ENCODE measurements around the gene UNC13B. TPM values are rescaled to one million over a fixed set of nuclear protein-coding genes. Genes with fewer than 3 reads are reported as not detected.

UNC13B gene
- total and polyA plus RNA-seq, 3 experiments from 2014 or later, result 0.54 to 3.5 (median 3.2) TPM

DNA sequence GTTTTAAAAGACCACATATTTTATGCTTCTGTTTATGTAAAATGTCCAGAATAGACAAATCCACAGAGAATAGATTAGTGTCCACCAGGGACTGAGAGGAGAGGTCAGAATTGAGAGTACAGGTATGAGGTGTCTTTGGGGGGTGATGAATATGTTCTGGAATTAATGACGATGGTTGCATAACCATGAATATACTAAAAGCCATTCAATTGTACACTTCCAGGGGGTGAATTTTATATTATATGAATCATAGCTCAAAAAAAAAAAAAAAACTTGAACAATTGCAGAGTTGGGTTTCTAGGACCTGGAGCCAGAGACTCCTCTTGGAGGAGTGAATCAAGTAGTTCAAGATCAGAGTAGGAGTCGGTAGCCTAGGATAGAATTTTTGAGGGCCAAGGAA is 270.3 kb downstream of the UNC13B start:
- DNase-seq, result no peak
- Mint-ChIP-seq H3K4me3 (no peak overlapping the region), H3K27me3 (peaks cover 24 to 33% of the 10 kb centered on the region in 2 donors), H3K36me3 (peaks cover 0 to 3% (median 0%) of the 10 kb centered on the region in 3 donors), H3K9me3 (peaks cover 6 to 13% (median 9%) of the 10 kb centered on the region in 5 donors), H3K4me1 (no peaks in the 10 kb centered on the region), H3K27ac (no peak overlapping the region)
- ChIA-PET POLR2A (interaction anchor here (0.6 kb wide), 1 partner anchor 64 kb away, joined by 3 read pairs; no protein-coding TSS in a partner anchor), CTCF (no interaction called here)
- no peaks in the 10 kb centered on the region for H3K27me3 ChIP-seq (ENCODE audit: insufficient read depth, low read length, poor library complexity, severe bottlenecking)
- no peaks in the 10 kb centered on the region for H3K36me3 ChIP-seq (ENCODE audit: insufficient read depth, low read length)
- H3K9me3 ChIP-seq (ENCODE audit: low read length), result no peaks in the 10 kb centered on the region
- no peak overlapping the region for H3K27ac ChIP-seq (ENCODE audit: low read depth, low read length)
- H3K4me3 ChIP-seq (ENCODE audit: low read length), result no peak overlapping the region
- no peaks in the 10 kb centered on the region for H3K4me1 ChIP-seq (ENCODE audit: insufficient read depth, low read length)

DNA sequence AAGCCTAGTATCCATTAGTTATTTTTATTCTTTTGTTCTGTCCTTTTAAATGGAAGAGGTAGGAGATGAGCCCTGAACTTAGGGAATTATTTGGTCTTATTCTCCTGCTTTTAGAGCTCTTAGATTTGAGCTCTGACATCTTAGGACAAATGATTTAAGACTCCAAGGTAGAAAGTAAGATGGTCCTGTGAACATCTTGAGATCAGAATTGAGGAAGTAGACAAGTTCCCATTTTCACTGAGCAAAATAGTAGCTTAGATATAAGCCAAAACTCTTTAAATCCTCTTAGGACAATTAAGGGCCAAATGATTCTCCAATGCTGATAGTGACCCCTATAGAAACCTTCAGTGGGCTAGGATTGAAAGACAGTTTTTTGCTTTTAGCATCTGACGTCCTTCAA is 275.1 kb downstream of the UNC13B start:
- peaks cover 3 to 6% of the 10 kb centered on the region in 2 donors for H3K27me3 Mint-ChIP-seq
- H3K4me1 Mint-ChIP-seq, result no peaks in the 10 kb centered on the region
- no peaks in the 10 kb centered on the region for H3K9me3 Mint-ChIP-seq
- no peak overlapping the region for H3K27ac Mint-ChIP-seq
- Histone ChIP-seq H3K27ac (ENCODE audit: low read depth, low read length) (no peak overlapping the region), H3K4me1 (ENCODE audit: insufficient read depth, low read length) (no peaks in the 10 kb centered on the region), H3K4me3 (ENCODE audit: low read length) (no peak overlapping the region), H3K9me3 (ENCODE audit: low read length) (no peaks in the 10 kb centered on the region), H3K36me3 (ENCODE audit: insufficient read depth, low read length) (no peaks in the 10 kb centered on the region), H3K27me3 (ENCODE audit: insufficient read depth, low read length, poor library complexity, severe bottlenecking) (no peaks in the 10 kb centered on the region)
- DNase-seq, result no peak
- no peaks in the 10 kb centered on the region for H3K36me3 Mint-ChIP-seq
- no peak overlapping the region for H3K4me3 Mint-ChIP-seq
- CTCF ChIA-PET, result no interaction called here
- POLR2A ChIA-PET, result no interaction called here

DNA sequence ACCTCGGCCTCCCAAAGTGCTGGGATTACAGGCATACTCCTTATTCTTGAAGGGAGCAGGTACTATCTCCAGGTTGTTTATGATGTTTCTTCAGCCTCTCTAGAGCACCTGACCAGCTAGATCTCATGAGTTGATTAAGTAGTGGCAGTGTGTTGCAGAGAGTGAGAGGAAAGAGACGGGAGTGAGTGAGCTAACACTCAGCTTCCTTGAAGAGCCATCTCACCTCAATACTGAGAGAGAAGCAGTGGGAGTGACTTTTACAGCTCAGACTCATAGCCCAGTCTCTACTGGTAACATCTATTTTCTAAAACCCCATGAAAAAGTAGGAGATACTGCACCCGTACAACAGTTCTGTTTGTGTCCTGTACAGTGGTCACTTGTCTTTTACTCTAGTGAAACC is 284.2 kb downstream of the UNC13B start:
- POLR2A ChIA-PET, result no interaction called here
- Mint-ChIP-seq H3K36me3 (no peaks in the 10 kb centered on the region), H3K4me3 (no peak overlapping the region), H3K27me3 (peaks cover 15 to 59% of the 10 kb centered on the region in 2 donors), H3K9me3 (no peaks in the 10 kb centered on the region), H3K27ac (no peak overlapping the region), H3K4me1 (no peaks in the 10 kb centered on the region)
- CTCF ChIA-PET, result no interaction called here
- Histone ChIP-seq H3K27ac (ENCODE audit: low read depth, low read length) (no peak overlapping the region), H3K27me3 (ENCODE audit: insufficient read depth, low read length, poor library complexity, severe bottlenecking) (peaks cover 7% of the 10 kb centered on the region), H3K36me3 (ENCODE audit: insufficient read depth, low read length) (no peaks in the 10 kb centered on the region), H3K4me3 (ENCODE audit: low read length) (no peak overlapping the region), H3K9me3 (ENCODE audit: low read length) (no peaks in the 10 kb centered on the region), H3K4me1 (ENCODE audit: insufficient read depth, low read length) (no peaks in the 10 kb centered on the region)
- no peak for DNase-seq

DNA sequence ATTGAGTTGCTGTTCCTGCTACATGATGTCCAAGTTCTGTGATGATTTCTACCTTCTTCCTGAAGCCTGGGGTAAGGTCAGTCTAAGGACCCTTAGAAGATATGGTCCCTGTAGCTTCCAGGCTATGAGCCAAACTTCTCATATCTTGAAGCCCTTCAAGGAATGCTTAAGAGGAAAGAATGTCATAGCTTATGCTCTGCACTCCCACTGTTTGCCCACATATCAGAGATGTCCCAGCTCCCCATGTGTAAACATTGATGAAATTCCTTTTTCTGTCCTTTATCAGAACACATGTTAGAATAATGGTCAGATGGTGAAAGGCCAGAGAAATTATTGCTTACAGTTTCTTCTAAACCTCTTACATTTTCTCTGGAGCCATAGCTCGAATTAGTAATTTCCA is 286.7 kb downstream of the UNC13B start:
- H3K4me3 ChIP-seq (ENCODE audit: low read length), result no peak overlapping the region
- H3K27ac ChIP-seq (ENCODE audit: low read depth, low read length), result no peak overlapping the region
- H3K27me3 ChIP-seq (ENCODE audit: insufficient read depth, low read length, poor library complexity, severe bottlenecking), result no peaks in the 10 kb centered on the region
- no peak for DNase-seq
- no peaks in the 10 kb centered on the region for H3K9me3 ChIP-seq (ENCODE audit: low read length)
- H3K9me3 Mint-ChIP-seq, result peaks cover 0 to 11% (median 3%) of the 10 kb centered on the region in 5 donors
- no peaks in the 10 kb centered on the region for H3K36me3 ChIP-seq (ENCODE audit: insufficient read depth, low read length)
- no peaks in the 10 kb centered on the region for H3K4me1 Mint-ChIP-seq
- H3K4me3 Mint-ChIP-seq, result no peak overlapping the region
- peaks cover 19 to 78% of the 10 kb centered on the region in 2 donors for H3K27me3 Mint-ChIP-seq
- ChIA-PET POLR2A (no interaction called here), CTCF (no interaction called here)
- H3K4me1 ChIP-seq (ENCODE audit: insufficient read depth, low read length), result no peaks in the 10 kb centered on the region
- H3K36me3 Mint-ChIP-seq, result no peaks in the 10 kb centered on the region
- no peak overlapping the region for H3K27ac Mint-ChIP-seq

DNA sequence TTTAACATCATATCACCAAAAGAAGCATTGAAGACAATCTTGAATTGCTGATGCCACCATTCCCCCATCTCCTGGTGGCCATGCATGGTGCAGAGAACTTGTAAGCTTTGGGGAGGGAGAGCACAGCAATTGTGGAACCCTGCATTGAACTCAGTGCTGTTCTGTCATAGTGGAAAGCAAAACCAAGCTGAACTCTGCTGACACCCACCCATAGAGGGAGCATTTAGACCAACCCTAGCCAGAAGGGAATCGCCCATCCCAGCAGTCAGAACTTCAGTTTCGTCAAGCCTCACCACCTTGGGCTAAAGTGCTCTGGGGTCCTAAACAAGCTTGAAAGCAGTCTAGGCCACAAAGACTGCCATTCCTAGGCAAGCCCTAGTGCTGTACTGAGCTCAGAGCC is 290.7 kb downstream of the UNC13B start:
- no peaks in the 10 kb centered on the region for H3K4me1 ChIP-seq (ENCODE audit: insufficient read depth, low read length)
- H3K27me3 ChIP-seq (ENCODE audit: insufficient read depth, low read length, poor library complexity, severe bottlenecking), result no peaks in the 10 kb centered on the region
- no peaks in the 10 kb centered on the region for H3K4me1 Mint-ChIP-seq
- H3K9me3 ChIP-seq (ENCODE audit: low read length), result no peaks in the 10 kb centered on the region
- POLR2A ChIA-PET, result no interaction called here
- H3K27ac Mint-ChIP-seq, result no peak overlapping the region
- DNase-seq, result no peak
- CTCF ChIA-PET, result interaction anchor here (0.6 kb wide), 1 partner anchor 25 kb away, joined by 3 read pairs; no protein-coding TSS in a partner anchor
- no peaks in the 10 kb centered on the region for H3K36me3 ChIP-seq (ENCODE audit: insufficient read depth, low read length)
- H3K27me3 Mint-ChIP-seq, result peaks cover 15 to 66% of the 10 kb centered on the region in 2 donors
- H3K27ac ChIP-seq (ENCODE audit: low read depth, low read length), result no peak overlapping the region
- no peak overlapping the region for H3K4me3 Mint-ChIP-seq
- no peak overlapping the region for H3K4me3 ChIP-seq (ENCODE audit: low read length)
- H3K9me3 Mint-ChIP-seq, result peaks cover 7 to 24% (median 14%) of the 10 kb centered on the region in 5 donors
- no peaks in the 10 kb centered on the region for H3K36me3 Mint-ChIP-seq

DNA sequence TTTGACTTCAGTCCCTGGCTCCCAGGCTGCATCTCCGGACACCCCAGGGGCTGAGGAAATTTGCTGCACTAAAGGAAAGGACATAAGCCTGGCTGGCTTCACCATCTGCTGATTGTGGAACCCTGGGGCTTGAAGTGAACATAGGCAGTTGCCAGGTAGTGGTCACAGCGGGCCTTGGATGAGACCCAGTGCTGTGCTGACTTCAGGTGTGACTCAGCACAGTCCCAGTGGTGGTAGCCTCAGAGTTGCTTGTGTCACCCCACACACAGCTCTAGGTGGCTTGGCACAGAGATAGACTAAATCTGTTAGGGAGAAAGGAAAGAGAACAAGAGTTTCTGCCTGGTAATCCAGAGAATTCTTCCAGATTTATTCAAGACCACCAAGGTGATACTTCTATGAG is 292.0 kb downstream of the UNC13B start:
- Mint-ChIP-seq H3K27ac (no peak overlapping the region), H3K27me3 (peaks cover 11 to 62% of the 10 kb centered on the region in 2 donors), H3K9me3 (peaks cover 7 to 24% (median 14%) of the 10 kb centered on the region in 5 donors), H3K4me3 (no peak overlapping the region), H3K4me1 (no peaks in the 10 kb centered on the region), H3K36me3 (no peaks in the 10 kb centered on the region)
- Histone ChIP-seq H3K27ac (ENCODE audit: low read depth, low read length) (no peak overlapping the region), H3K4me3 (ENCODE audit: low read length) (no peak overlapping the region), H3K4me1 (ENCODE audit: insufficient read depth, low read length) (no peaks in the 10 kb centered on the region), H3K27me3 (ENCODE audit: insufficient read depth, low read length, poor library complexity, severe bottlenecking) (no peaks in the 10 kb centered on the region), H3K9me3 (ENCODE audit: low read length) (no peaks in the 10 kb centered on the region), H3K36me3 (ENCODE audit: insufficient read depth, low read length) (no peaks in the 10 kb centered on the region)
- ChIA-PET POLR2A (no interaction called here), CTCF (no interaction called here)
- DNase-seq, result no peak

Other genes starting within 250 kb of the UNC13B start
- under 1 TPM in 1 of 2 experiments, not detected in 1; 0.04 TPM for gene PHF24, start 203.7 kb upstream of the UNC13B start, total RNA-seq
- not detected for gene PHF24, start 203.7 kb upstream of the UNC13B start, polyA plus RNA-seq
- gene DNAJB5, start 172.3 kb upstream of the UNC13B start, total RNA-seq, result 1 to 10 TPM; 3.3 to 3.7 TPM
- 2.4 TPM for gene DNAJB5, start 172.3 kb upstream of the UNC13B start, polyA plus RNA-seq
- 100 to 1,000 TPM; 309 to 323 TPM for gene VCP, start 89.4 kb upstream of the UNC13B start, total RNA-seq
- gene VCP, start 89.4 kb upstream of the UNC13B start, polyA plus RNA-seq, result 195 TPM
- gene FANCG, start 82.1 kb upstream of the UNC13B start, total RNA-seq, result 10 to 100 TPM; 90.6 to 95.4 TPM
- 10.0 TPM for gene FANCG, start 82.1 kb upstream of the UNC13B start, polyA plus RNA-seq
- 10 to 100 TPM; 31.7 to 32.1 TPM for gene PIGO, start 65.4 kb upstream of the UNC13B start, total RNA-seq
- gene PIGO, start 65.4 kb upstream of the UNC13B start, polyA plus RNA-seq, result 26.4 TPM
- gene STOML2, start 58.9 kb upstream of the UNC13B start, total RNA-seq, result 100 to 1,000 TPM; 258 to 271 TPM
- gene STOML2, start 58.9 kb upstream of the UNC13B start, polyA plus RNA-seq, result 88.9 TPM
- gene ATOSB, start 46.1 kb upstream of the UNC13B start, total RNA-seq, result 1 to 10 TPM; 4.4 to 6.3 TPM
- gene ATOSB, start 46.1 kb upstream of the UNC13B start, polyA plus RNA-seq, result 6.4 TPM

Data from CD8-positive, alpha-beta memory T cell (primary cell).